NB4 (cell line): ENCODE data around the gene C3orf38.

Experiments used
- DNase-seq: peaks from one replicate; pipeline ENCODE4 v3.0.0; 2010; ENCODE audit warnings: low read depth
- H3K4me3 ChIP-seq: one replicate; pipeline ENCODE4 v1.5.1; 2011; ENCODE audit warnings: mild to moderate bottlenecking, low read depth, low read length, moderate library complexity
- MYC ChIP-seq: IDR thresholded peaks from 2 replicates; pipeline ENCODE4 v1.6.1; 2011; ENCODE audit warnings: low read depth, low read length
- POLR2A ChIP-seq: IDR thresholded peaks from 2 replicates; pipeline ENCODE4 v1.6.1; 2011; ENCODE audit warnings: mild to moderate bottlenecking; ENCODE audit not compliant: insufficient read length; ENCODE audit errors: extremely low read depth
- TF ChIP-seq, protein P1 (sequence below): IDR thresholded peaks from one replicate; pipeline ENCODE4 v1.5.1; 2012; ENCODE audit warnings: low read depth, low read length
- TF ChIP-seq, protein P2 (sequence below): IDR thresholded peaks from 2 replicates; pipeline ENCODE4 v1.6.1; 2011; ENCODE audit warnings: low read depth, low read length

The C3orf38 gene

DNA sequence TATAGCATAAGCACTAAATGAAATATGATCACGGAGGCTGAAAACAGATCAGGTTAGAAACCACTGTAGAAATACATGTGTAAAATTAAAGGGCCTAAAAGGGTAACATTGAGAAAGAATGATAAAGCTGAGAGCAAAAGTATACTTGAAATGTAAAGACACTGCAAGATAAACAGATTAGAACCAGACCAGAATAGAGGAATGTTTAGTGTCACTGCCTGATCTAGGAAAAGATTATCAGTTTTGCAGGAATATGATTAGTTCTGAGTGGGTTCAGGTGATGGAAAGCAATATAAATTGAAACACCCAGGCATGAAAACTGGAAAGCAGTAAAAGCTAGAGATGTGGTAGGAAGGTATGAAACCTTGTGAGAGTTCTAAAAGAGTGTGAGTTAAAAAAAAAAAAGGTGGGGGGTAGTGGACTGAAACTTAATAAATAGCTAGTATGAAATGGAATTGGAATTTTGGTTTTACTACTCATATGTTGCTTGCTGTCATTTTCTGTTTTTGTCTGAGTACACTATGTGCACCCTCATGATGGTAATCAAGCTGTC is 16.0 kb upstream of the C3orf38 start:
- no peak for DNase-seq
- TF ChIP-seq, protein P1, sequence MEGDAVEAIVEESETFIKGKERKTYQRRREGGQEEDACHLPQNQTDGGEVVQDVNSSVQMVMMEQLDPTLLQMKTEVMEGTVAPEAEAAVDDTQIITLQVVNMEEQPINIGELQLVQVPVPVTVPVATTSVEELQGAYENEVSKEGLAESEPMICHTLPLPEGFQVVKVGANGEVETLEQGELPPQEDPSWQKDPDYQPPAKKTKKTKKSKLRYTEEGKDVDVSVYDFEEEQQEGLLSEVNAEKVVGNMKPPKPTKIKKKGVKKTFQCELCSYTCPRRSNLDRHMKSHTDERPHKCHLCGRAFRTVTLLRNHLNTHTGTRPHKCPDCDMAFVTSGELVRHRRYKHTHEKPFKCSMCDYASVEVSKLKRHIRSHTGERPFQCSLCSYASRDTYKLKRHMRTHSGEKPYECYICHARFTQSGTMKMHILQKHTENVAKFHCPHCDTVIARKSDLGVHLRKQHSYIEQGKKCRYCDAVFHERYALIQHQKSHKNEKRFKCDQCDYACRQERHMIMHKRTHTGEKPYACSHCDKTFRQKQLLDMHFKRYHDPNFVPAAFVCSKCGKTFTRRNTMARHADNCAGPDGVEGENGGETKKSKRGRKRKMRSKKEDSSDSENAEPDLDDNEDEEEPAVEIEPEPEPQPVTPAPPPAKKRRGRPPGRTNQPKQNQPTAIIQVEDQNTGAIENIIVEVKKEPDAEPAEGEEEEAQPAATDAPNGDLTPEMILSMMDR, result no peak
- no peak for TF ChIP-seq MYC
- TF ChIP-seq, protein P2, sequence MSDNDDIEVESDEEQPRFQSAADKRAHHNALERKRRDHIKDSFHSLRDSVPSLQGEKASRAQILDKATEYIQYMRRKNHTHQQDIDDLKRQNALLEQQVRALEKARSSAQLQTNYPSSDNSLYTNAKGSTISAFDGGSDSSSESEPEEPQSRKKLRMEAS, result no peak
- TF ChIP-seq POLR2A, result no peak
- H3K4me3 ChIP-seq, result no peak overlapping the region

DNA sequence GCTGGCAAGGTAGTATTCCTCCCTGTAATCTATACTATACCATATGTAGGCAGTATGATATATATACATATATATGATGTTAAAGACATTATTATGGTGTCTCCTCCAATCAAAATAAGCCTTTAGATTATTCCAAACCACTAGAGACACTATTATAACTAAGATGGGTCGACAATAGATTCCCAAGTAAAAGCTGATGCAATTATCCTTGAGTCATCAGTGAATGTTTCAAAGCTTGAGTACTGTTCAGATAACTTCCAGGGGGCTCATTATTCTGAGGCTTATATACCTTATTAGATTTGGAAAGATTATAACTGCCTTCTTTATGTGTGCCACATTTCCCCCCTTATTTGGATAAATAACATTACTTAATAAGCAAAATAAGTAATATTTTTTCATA is 11.9 kb upstream of the C3orf38 start:
- TF ChIP-seq MYC, result no peak
- TF ChIP-seq POLR2A, result no peak
- TF ChIP-seq, protein P1, result no peak
- no peak for DNase-seq
- no peak overlapping the region for H3K4me3 ChIP-seq

DNA sequence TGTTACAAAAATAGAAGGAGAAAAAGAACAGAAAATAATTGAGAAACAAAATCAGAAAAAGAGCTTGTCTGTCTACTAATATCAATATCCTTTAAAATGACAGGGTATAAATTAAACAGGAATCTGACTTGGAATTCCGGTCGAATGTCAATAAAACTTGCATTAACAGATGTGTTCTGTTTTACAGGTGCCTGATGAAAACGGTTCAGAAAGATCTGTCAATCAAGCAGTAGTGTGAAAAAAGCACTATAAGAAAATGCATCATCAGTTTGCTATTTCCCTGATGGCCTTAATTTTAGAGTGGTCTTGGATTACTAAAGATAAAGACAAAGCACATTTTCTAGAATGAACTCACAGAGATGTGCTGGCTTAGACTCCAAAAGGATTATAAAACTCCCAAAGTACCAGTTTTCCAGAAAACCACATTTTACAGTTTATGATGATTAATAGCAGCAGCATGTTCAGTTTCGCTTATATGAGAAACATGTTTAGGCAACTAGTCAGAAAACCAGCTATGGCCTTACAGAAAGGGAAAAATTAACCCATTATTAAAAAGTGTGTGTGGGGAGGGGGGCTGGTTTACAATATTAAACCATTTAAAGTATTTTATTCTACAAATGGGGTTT is 8.2 kb upstream of the C3orf38 start:
- no peak overlapping the region for H3K4me3 ChIP-seq
- DNase-seq, result no peak
- TF ChIP-seq POLR2A (no peak), MYC (no peak)
- TF ChIP-seq, protein P2, result no peak
- TF ChIP-seq, protein P1, result no peak

DNA sequence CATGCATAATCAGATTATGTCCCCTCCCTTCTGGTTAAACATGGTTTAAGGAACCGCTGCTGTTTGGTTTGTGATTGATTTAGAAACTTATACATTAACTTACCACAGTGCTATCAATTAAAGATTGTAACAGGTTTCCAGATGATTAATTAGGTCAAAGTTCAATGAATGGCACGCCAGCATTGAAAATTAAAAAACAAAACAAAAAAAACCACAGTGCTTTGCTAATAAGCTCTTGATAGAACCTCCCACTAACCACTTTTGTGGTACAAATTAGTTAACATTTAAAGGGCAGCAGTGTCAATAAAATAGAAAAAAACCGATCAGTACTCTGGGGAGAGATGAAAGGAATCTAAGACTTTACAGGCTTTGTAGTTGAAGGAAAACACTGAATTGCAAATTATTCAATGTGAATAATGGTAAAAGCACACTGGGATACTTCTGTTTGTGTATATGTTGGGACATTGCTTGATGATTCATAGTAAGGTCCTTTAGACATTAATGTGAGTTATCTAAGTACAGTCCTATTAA is 7.6 kb upstream of the C3orf38 start:
- DNase-seq, result no peak
- TF ChIP-seq POLR2A, result no peak
- no peak for TF ChIP-seq MYC
- TF ChIP-seq, protein P2, result no peak
- TF ChIP-seq, protein P1, result no peak
- no peak overlapping the region for H3K4me3 ChIP-seq

DNA sequence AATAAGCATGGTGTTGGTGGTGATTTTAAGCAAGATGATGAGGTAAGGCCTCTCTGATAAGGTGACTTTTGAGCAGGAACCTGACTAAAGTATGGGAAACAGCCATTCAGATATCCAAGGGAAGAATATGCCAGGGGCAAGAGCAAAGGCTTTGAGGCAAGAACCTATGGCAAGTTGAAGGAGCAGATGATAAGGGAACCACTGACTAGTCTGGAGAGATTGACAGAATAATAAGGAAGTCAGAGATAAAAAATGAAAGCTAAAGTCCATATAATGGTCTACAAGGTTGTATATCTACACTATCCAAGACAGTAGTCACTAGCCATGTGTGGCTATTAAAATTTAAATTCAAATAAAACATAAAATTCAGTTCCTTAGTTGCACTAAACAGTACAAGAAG is 2.5 kb upstream of the C3orf38 start:
- no peak for DNase-seq
- TF ChIP-seq POLR2A, result no peak
- TF ChIP-seq, protein P2, result no peak
- no peak for TF ChIP-seq MYC
- TF ChIP-seq, protein P1, result no peak
- H3K4me3 ChIP-seq, result peak overlapping the region; percentile 11

DNA sequence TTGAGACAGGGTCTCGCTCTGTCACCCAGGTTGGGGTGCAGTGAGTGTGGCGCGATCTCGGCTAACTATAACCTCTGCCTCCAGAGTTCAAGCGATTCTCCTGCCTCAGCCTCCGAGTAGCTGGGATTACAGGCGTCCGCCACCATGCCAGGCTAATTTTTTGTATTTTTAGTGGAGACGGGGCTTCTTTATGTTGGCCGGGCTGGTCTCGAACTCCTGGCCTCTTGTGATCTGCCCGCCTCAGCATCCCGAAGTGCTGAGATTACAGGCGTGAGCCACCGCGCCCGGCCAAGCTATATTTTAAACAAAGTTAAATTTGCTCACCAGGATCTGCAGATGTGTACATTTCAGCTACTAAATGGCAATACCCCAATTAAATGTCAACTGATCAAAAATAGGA is 1.1 kb upstream of the C3orf38 start:
- TF ChIP-seq MYC (no peak), POLR2A (no peak)
- TF ChIP-seq, protein P1, result no peak
- TF ChIP-seq, protein P2, result no peak
- H3K4me3 ChIP-seq, result peak overlapping the region; percentile 95
- no peak for DNase-seq
